Mucosa of stomach (tissue), 1 donor: ENCODE data around the gene F2RL3.

ENCODE experiments used
- H3K27me3 ChIP-seq: one replicate; pipeline ENCODE4 v1.7.0; 2013; ENCODE audit warnings: mild to moderate bottlenecking, low read length; ENCODE audit not compliant: control insufficient read depth, insufficient read depth
- H3K36me3 ChIP-seq: one replicate; pipeline ENCODE4 v1.7.0; 2013; ENCODE audit warnings: low read length; ENCODE audit not compliant: control insufficient read depth, insufficient read depth
- H3K4me1 ChIP-seq: one replicate; pipeline ENCODE4 v1.7.0; 2013; ENCODE audit warnings: mild to moderate bottlenecking, low read length; ENCODE audit not compliant: control insufficient read depth, insufficient read depth
- H3K4me3 ChIP-seq: one replicate; pipeline ENCODE4 v1.7.0; 2013; ENCODE audit warnings: low read length
- H3K9ac ChIP-seq: one replicate; pipeline ENCODE4 v1.7.0; 2013; ENCODE audit warnings: mild to moderate bottlenecking, low read length, moderate library complexity
- H3K9me3 ChIP-seq: one replicate; pipeline ENCODE4 v1.7.0; 2013; ENCODE audit warnings: mild to moderate bottlenecking, low read length, moderate library complexity; ENCODE audit not compliant: control insufficient read depth
- donor health status: Pancreatic carcinoma.

Gene F2RL3

DNA sequence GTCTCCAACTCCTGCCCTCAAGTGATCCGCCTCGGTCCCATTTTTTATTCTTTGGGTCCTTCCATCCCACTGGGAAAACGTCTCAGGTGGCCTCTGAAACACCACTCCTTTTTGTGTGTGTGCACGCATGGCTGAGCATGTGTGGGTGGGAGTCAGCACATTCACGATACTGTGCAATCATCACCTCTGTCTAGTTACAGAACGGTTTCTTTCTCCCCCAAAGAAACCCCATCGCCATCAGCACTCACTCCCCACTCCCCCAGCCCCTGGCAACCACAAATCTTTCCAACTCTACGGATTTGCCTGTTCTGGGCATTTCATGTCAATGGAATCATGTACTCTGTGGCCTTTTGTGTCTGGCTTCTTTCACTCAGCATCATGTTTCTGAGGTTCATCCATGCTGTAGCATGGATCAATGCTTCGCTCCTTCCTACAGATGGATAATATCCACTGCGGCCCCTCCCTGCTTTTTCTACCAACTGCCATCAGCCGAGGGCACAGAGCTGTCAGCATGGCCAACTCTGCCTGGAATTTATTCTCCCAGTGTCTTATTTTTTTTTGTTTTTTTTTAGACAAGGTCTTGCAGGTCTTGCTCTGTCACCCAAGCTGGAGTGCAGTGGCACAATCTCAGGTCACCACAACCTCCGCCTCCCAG, 9.7 kb downstream of the F2RL3 start:
- H3K9me3 ChIP-seq = no peaks in the 10 kb centered on the region
- no peak overlapping the region for H3K4me3 ChIP-seq
- no peak overlapping the region for H3K9ac ChIP-seq
- no peaks in the 10 kb centered on the region for H3K36me3 ChIP-seq
- H3K4me1 ChIP-seq = no peaks in the 10 kb centered on the region
- H3K27me3 ChIP-seq = no peaks in the 10 kb centered on the region

DNA sequence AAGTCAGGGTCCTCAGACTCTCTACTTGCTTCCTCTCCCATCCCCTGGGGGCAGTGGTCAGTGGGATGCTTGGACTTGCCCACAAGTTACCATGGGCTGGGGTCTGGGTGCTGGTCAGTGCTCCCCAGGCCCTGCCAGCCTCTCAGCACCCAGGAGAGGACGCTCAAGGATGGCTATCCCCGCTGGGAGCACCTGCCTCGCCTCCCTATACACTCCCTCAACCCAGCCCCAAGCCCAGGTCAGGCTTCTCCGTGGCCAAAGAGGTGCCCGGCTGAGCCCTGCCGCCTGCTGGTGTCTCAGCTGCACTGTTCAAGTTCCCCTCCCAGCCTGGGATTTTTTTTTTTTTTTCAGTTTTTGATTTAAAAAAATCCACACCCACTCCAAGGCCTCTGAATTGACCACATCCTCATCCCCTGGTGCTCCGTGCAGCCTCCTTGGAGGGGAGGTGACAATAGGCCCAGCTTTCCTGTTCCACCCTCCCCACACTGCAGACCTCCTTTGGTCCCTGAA, 10.8 kb downstream of the F2RL3 start:
- Histone ChIP-seq H3K9ac (no peak overlapping the region), H3K9me3 (no peaks in the 10 kb centered on the region), H3K4me3 (no peak overlapping the region), H3K27me3 (no peaks in the 10 kb centered on the region), H3K4me1 (no peaks in the 10 kb centered on the region), H3K36me3 (no peaks in the 10 kb centered on the region)

DNA sequence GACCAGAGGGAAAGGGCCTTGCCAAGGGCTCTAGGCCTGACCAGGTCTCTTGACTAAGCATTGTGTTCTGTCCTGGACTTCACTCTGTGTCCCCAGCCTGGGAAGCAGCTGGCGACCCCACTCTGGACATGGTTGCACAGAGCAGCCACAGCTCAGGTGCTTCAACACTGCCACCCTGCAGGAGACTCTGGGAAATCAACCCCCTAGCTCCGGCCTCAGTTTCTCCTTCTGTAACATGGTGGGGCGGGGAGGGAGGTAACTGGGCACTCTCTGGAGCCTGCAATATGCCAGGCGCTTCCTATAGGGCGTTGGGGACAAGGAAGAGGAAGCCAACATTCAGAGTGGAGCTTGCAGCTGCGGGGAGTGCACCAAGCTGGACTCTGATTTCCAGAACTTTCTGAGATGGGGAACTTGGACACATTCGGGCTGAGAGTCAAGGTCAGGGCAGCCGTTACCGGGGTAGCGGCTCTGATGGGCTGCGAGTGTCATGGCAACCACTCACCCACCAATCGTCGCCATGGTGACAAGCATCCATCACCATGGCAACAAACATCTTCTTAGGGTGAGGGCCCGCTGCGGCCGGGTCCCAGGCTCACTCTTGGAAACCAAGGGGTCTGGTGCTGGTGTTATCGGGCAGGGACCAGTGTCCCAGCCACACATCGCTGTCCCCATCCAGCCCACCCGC, 12.8 kb downstream of the F2RL3 start:
- Histone ChIP-seq H3K27me3 (no peaks in the 10 kb centered on the region), H3K4me3 (no peak overlapping the region), H3K9ac (no peak overlapping the region), H3K4me1 (no peaks in the 10 kb centered on the region), H3K36me3 (no peaks in the 10 kb centered on the region), H3K9me3 (no peaks in the 10 kb centered on the region)

DNA sequence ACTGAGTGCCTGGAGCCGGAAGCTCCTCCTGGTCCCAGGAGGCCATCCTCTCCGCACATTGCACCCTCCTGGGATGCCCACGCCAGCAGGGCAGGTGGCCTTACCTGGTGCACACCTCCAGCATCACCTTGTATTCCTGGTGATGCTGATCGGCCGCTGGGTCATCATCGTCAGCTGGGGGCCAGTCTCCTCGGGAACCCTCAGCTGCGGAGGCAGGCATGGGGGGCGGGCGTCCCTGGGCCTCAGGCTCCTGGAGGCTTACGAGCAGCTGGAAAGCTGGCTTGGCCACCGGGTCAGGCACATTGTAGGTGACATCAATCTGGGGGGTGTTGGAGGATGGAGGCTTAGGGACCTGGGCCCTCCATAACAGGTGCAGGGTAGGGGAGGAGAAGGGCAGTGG, 13.7 kb downstream of the F2RL3 start:
- H3K9me3 ChIP-seq = no peaks in the 10 kb centered on the region
- no peaks in the 10 kb centered on the region for H3K36me3 ChIP-seq
- no peaks in the 10 kb centered on the region for H3K27me3 ChIP-seq
- H3K4me3 ChIP-seq = no peak overlapping the region
- no peak overlapping the region for H3K9ac ChIP-seq
- H3K4me1 ChIP-seq = no peaks in the 10 kb centered on the region

DNA sequence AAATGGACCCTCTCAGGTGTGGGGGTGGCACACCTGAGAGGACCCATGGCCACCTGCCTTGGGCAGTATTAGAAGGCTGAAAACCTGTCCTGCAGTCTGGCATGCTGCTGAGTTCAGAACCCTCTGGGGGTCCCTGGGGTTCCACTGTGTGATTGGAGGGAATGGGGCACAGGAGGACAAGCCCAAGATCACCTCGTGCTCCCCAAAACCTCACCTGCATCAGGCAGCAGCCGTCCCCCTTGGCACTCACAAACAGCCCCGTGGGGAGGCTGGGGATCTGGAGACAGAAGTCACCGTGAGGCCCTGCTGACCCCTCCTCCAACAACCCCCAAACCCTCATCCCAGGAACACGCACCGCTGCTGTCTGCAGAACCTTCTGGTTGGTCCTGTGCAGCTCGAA, 14.5 kb downstream of the F2RL3 start:
- H3K4me3 ChIP-seq = no peak overlapping the region
- no peaks in the 10 kb centered on the region for H3K9me3 ChIP-seq
- no peaks in the 10 kb centered on the region for H3K27me3 ChIP-seq
- H3K9ac ChIP-seq = no peak overlapping the region
- H3K36me3 ChIP-seq = no peaks in the 10 kb centered on the region
- H3K4me1 ChIP-seq = no peaks in the 10 kb centered on the region

DNA sequence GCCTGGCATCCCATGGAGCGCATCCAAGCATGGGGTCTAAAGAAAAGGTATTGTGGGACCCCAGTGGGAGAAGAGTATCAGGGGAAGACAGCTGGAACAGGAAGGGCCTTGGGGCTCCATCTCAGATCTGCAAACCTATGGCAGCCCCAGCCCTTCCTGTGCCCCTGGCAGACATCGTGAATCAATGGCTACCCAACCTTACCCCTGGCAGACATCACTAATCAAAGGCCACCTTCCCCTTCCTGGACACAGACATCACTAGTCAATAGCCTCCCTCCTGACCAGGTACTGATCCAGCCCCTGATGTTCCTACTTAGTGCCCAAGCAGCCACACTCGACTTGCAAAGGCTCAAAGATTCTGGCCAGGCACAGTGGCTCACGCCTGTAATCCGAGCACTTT, 15.8 kb downstream of the F2RL3 start:
- H3K4me1 ChIP-seq = no peaks in the 10 kb centered on the region
- H3K9ac ChIP-seq = no peak overlapping the region
- H3K4me3 ChIP-seq = no peak overlapping the region
- H3K27me3 ChIP-seq = no peaks in the 10 kb centered on the region
- H3K9me3 ChIP-seq = no peaks in the 10 kb centered on the region
- no peaks in the 10 kb centered on the region for H3K36me3 ChIP-seq

DNA sequence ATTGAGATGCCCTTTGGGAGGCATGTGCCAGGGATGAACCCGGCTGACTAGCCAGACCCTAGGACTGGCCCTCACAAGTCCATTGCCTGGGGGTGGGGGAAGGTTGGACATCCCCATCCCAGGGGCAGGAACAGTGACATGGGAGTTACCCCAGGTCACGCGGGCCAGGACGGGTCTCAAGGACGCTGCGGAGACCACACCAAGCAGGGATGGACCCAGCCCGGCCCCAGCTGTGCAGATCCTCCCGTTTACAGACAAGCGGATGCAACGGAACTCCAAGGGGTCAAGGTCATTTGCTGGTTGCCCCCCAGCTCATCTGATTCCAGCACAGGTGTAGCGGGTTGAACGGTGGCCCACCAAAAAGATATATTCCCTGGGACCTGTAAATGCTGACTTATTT, 20.0 kb downstream of the F2RL3 start:
- Histone ChIP-seq H3K9me3 (no peaks in the 10 kb centered on the region), H3K36me3 (no peaks in the 10 kb centered on the region), H3K27me3 (no peaks in the 10 kb centered on the region), H3K9ac (no peak overlapping the region), H3K4me1 (no peaks in the 10 kb centered on the region), H3K4me3 (no peak overlapping the region)

DNA sequence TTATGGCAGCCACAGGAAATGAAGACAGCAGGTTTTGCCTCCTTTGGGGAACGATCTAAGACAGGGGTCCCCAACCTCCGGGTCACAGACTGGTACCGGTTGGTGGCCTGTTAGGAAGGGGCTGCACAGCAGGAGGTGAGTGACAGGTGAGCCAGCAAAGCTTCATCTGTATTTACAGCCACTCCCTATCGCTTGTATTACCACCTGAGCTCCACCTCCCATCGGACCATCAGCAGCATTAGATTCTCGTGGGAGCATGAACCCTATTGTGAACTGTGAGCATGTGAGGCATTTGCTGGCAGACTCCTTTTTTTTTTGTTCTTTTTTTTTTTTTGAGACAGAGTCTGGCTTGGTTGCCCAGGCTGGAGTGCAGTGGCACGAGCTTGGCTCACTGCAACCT, 22.2 kb downstream of the F2RL3 start:
- H3K27me3 ChIP-seq = no peaks in the 10 kb centered on the region
- no peaks in the 10 kb centered on the region for H3K36me3 ChIP-seq
- H3K4me1 ChIP-seq = no peaks in the 10 kb centered on the region
- no peak overlapping the region for H3K9ac ChIP-seq
- no peaks in the 10 kb centered on the region for H3K9me3 ChIP-seq
- H3K4me3 ChIP-seq = no peak overlapping the region

DNA sequence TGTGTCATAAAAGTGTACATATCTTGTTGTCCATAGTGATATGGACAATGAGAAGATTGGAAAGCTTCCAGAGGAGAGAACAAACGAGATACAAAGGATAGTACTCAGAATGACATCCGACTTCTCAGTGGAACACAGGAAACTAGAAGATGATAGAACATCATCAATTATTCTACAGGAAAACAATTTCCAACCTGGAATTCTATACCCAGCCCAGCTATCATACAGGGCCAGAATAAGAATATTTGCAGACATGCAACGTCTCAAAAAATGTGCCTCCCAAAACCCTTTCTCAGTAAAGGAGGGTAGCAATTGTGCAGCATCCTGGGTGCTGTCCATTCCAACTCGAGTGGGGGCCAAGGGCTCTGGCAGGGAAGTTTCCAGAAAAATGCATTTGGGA, 24.0 kb downstream of the F2RL3 start:
- no peaks in the 10 kb centered on the region for H3K9me3 ChIP-seq
- H3K4me1 ChIP-seq = no peaks in the 10 kb centered on the region
- H3K4me3 ChIP-seq = no peak overlapping the region
- no peak overlapping the region for H3K9ac ChIP-seq
- H3K36me3 ChIP-seq = no peaks in the 10 kb centered on the region
- no peaks in the 10 kb centered on the region for H3K27me3 ChIP-seq

DNA sequence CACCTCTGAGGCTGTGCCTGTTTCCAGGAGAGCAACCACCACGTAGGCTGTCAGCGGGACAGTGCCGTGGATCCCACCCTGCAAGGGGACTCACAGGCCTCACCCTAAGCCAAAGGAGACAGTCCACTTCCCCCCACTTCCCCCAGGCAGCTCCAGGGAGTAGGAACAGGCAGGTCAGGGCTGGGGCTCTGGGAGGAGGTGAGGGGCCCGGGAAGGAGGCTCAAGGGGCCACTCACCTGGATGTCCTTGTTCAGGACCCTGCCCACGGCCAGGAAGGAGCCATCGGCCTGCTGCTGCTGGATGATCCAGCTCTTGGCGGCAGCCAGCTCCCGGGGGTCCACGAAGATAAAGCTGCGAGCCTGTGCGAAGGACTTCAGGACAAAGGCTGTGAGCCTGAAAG, 25.6 kb downstream of the F2RL3 start:
- Histone ChIP-seq H3K9me3 (no peaks in the 10 kb centered on the region), H3K9ac (no peak overlapping the region), H3K4me1 (no peaks in the 10 kb centered on the region), H3K27me3 (no peaks in the 10 kb centered on the region), H3K4me3 (no peak overlapping the region), H3K36me3 (no peaks in the 10 kb centered on the region)

DNA sequence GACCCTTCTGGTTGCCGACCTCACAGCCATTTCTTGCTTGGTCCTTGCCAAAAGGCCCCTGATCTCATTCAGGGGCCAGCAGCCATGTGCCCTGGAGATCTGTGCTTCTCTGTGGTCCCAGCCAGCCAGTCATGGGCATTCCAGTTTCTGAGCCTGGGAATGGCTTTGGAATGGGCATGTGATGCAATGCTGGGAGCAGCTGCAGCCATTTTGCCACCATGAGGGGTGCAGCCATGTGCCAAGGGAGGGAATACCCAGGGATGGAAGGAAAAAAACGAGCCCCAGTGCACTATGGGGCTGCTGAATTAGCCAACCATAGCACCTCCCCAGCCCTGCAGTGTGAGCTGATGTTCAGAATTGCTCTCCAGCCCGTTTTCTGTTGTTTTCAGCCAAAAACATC, 26.3 kb downstream of the F2RL3 start:
- no peak overlapping the region for H3K4me3 ChIP-seq
- H3K9ac ChIP-seq = no peak overlapping the region
- H3K9me3 ChIP-seq = no peaks in the 10 kb centered on the region
- H3K36me3 ChIP-seq = no peaks in the 10 kb centered on the region
- H3K4me1 ChIP-seq = no peaks in the 10 kb centered on the region
- no peaks in the 10 kb centered on the region for H3K27me3 ChIP-seq

DNA sequence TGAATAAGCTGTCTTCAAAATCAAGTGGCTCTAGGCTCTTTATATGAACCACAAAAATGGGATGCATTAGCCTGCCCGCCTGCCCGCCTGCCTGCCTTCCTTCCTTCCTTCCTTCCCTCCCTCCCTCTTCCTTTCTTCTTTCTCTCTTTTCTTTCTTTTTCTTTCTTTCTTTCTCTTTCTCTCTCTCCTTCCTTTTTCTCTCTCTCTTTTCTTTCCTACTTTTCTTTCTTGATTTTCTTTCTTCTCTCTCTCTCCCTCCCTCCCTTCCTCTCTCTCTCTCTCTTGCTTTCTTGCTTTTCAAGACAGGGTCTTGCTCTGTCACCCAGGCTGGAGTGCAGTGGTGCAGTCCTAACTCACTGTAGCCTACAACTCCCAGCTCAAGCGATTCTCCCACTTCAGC, 26.9 kb downstream of the F2RL3 start:
- Histone ChIP-seq H3K36me3 (no peaks in the 10 kb centered on the region), H3K9ac (no peak overlapping the region), H3K27me3 (no peaks in the 10 kb centered on the region), H3K9me3 (no peaks in the 10 kb centered on the region), H3K4me1 (no peaks in the 10 kb centered on the region), H3K4me3 (no peak overlapping the region)
